ENCODE data around the gene PLP2. TPM values are rescaled to one million over a fixed set of nuclear protein-coding genes. Genes with fewer than 3 reads are reported as not detected.

PLP2 gene
- total and polyA plus RNA-seq, 2 of the 4 experiments (the other 2 are of a cell fraction) = 22.6 to 156 TPM

GRCh38 chrX:49167740-49168108, 4.0 kb upstream of the PLP2 start:
- no CpG with 5 or more reads among the region's 3 CpGs for WGBS, 2 experiments (ENCODE audit: extremely low coverage in 2 of 2, insufficient read length in 1 of 2)
- BruUV-seq (replicated peaks) = no TSS peak
- peak overlapping the region; percentile 80 to 95 for H4K8ac ChIP-seq (ENCODE audit: low read depth in 2 of 2, low read length in 2 of 2)
- H2AFZ ChIP-seq (replicated peaks; ENCODE audit: low read length, poor library complexity) = no peak overlapping the region
- H2AK9ac ChIP-seq (replicated peaks; ENCODE audit: low read depth, low read length, poor library complexity) = peak overlapping the region; percentile 93
- no peak for TF ChIP-seq RAD21 (IDR thresholded peaks at IDR 0.05; ENCODE audit: low read length)
- TF ChIP-seq, protein P1, sequence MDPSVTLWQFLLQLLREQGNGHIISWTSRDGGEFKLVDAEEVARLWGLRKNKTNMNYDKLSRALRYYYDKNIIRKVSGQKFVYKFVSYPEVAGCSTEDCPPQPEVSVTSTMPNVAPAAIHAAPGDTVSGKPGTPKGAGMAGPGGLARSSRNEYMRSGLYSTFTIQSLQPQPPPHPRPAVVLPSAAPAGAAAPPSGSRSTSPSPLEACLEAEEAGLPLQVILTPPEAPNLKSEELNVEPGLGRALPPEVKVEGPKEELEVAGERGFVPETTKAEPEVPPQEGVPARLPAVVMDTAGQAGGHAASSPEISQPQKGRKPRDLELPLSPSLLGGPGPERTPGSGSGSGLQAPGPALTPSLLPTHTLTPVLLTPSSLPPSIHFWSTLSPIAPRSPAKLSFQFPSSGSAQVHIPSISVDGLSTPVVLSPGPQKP (IDR thresholded peaks at IDR 0.05; ENCODE audit: borderline replicate concordance, low read depth, low read length) = no peak
- TF ChIP-seq MXI1 (IDR thresholded peaks at IDR 0.05; ENCODE audit: borderline replicate concordance, low read depth, low read length) = no peak
- no peak for TF ChIP-seq RCOR1 (IDR thresholded peaks at IDR 0.05; ENCODE audit: insufficient replicate concordance, low read length)
- no peak for TF ChIP-seq BHLHE40 (IDR thresholded peaks at IDR 0.05; ENCODE audit: low read depth, low read length)
- no peak for TF ChIP-seq MAFK (IDR thresholded peaks at IDR 0.05; ENCODE audit: low read depth, low read length)
- peak overlapping the region; percentile 91 for H3K27ac ChIP-seq (ENCODE audit: insufficient read depth, low read length)
- in situ Hi-C loops (cut with MboI; ENCODE audit: low sequenced_read_pairs) = no loop called here
- H3K36me3 ChIP-seq (ENCODE audit: control insufficient read depth, insufficient read depth, low read length) = no peaks in the 10 kb centered on the region
- peak overlapping the region; percentile 98; the same call in 1 of the 2 replicates for H4K91ac ChIP-seq (ENCODE audit: insufficient read depth, low read depth, low read length)
- H3K4me2 ChIP-seq (ENCODE audit: low read depth, low read length) = peak overlapping the region; percentile 80
- peak overlapping the region; percentile 87; the same call in 1 of the 2 replicates for H3K18ac ChIP-seq (ENCODE audit: low read depth, low read length)
- H2BK5ac ChIP-seq (ENCODE audit: low read depth, low read length, poor library complexity, severe bottlenecking) = peak overlapping the region; percentile 93
- H4K20me1 ChIP-seq (ENCODE audit: insufficient read depth, low read length) = no peaks in the 10 kb centered on the region; the same call in 1 of the 2 replicates
- ChIA-PET POLR2A (ENCODE audit: unreplicated experiment) (interaction anchor here (1.1 to 1.4 kb wide), 2 partner anchors 12 to 23 kb away, joined by 3 read pairs; no protein-coding TSS in a partner anchor), CTCF (interaction anchor here (0.6 to 1.3 kb wide), 2 partner anchors 12 to 209 kb away, joined by 3 read pairs; no protein-coding TSS in a partner anchor)
- peak overlapping the region; percentile 91 for H2AK5ac ChIP-seq (ENCODE audit: low read depth, low read length)
- peak overlapping the region; percentile 98 for H3K4ac ChIP-seq (ENCODE audit: low read depth, low read length)
- H3K9me1 ChIP-seq (ENCODE audit: insufficient read depth, low read length) = no peaks in the 10 kb centered on the region
- peak overlapping the region; percentile 91; the same call in 1 of the 2 replicates for H2BK120ac ChIP-seq (ENCODE audit: low read depth, low read length)
- H3K14ac ChIP-seq (replicated peaks; ENCODE audit: low read depth, low read length) = peak overlapping the region; percentile 96
- peaks cover 3 to 5% of the 10 kb centered on the region in 2 experiments for H3K79me1 ChIP-seq (ENCODE audit: low read depth in 1 of 2, low read length in 2 of 2)
- intact Hi-C loops (cut with micrococcal nuclease) = loop anchor here (10.0 kb wide), 1 partner anchor 93 kb away; the partner anchor contains the start of genes PRAF2 and WDR45
- peak overlapping the region; percentile 56 for H2BK20ac ChIP-seq (ENCODE audit: low read depth, low read length)
- H3K56ac ChIP-seq (ENCODE audit: extremely low read depth, insufficient read depth, low read length) = peak overlapping the region; percentile 83; the same call in 1 of the 2 replicates
- H4K5ac ChIP-seq (ENCODE audit: low read depth, low read length) = peak overlapping the region; percentile 86
- no peak for ATAC-seq (ENCODE audit: low read depth)
- no peaks in the 10 kb centered on the region for H3K27me3 ChIP-seq (ENCODE audit: control insufficient read depth, insufficient read depth, low read length)
- H3K23ac ChIP-seq (ENCODE audit: low read depth, low read length) = peak overlapping the region; percentile 99; the same call in 1 of the 2 replicates
- no peaks in the 10 kb centered on the region; the same call in 1 of the 2 replicates for H3K9me3 ChIP-seq (ENCODE audit: control insufficient read depth, insufficient read depth, low read length)
- H3K4me3 ChIP-seq (ENCODE audit: insufficient read depth, low read depth, low read length) = no peak overlapping the region
- peak overlapping the region; percentile 61 for H3K9ac ChIP-seq (ENCODE audit: low read depth, low read length)
- no peak for DNase-seq
- H2BK15ac ChIP-seq (ENCODE audit: low read depth, low read length) = peak overlapping the region; percentile 93; the same call in 2 of the 3 replicates
- dilution Hi-C loops (cut with HindIII; ENCODE audit: low sequenced_read_pairs, unreplicated experiment) = no loop called here
- H3K4me1 ChIP-seq (ENCODE audit: control insufficient read depth, insufficient read depth, low read length) = peaks cover 9% of the 10 kb centered on the region

Data from IMR-90 (cell line).